ENCODE results near the gene PNPLA6. TPM values are rescaled to one million over a fixed set of nuclear protein-coding genes. Genes with fewer than 3 reads are reported as not detected.

The PNPLA6 gene
- total RNA-seq, 1 donor from 2014 or later, result 129 TPM

- no peak for DNase-seq (ENCODE audit: low spot score)
- no peak for TF ChIP-seq CTCF (IDR thresholded peaks at IDR 0.05; ENCODE audit: unreplicated experiment)
- H3K27ac Mint-ChIP-seq (ENCODE audit: unreplicated experiment), result peak overlapping the region; percentile 72
Measured at GRCh38 chr19:7521551-7522071, 13.9 kb upstream of the PNPLA6 start.

GRCh38 chr19:7522072-7522922, 13.2 kb upstream of the PNPLA6 start, which contains the start of gene MCOLN1:
TSS of gene MCOLN1 (plus strand) at chr19:7522624. CDS start at chr19:7522751, 127 bp downstream.
- Mint-ChIP-seq H3K27me3 (ENCODE audit: unreplicated experiment) (peaks cover 20% of the 10 kb centered on the region), H3K4me1 (ENCODE audit: unreplicated experiment) (peaks cover 5% of the 10 kb centered on the region), H3K27ac (ENCODE audit: unreplicated experiment) (no peak within 1 kb of the TSS), H3K9me3 (ENCODE audit: unreplicated experiment) (no peaks in the 10 kb centered on the region), H3K4me3 (ENCODE audit: unreplicated experiment) (peak within 1 kb of the TSS; percentile 89), H3K36me3 (ENCODE audit: low read depth, unreplicated experiment) (peaks cover 16% of the 10 kb centered on the region)
- DNase-seq (ENCODE audit: low spot score), result peak; percentile 100
- TF ChIP-seq CTCF (IDR thresholded peaks at IDR 0.05; ENCODE audit: unreplicated experiment), result no peak

More at GRCh38 chr19:7521551-7522071, 13.9 kb upstream of the PNPLA6 start:
- Mint-ChIP-seq H3K36me3 (ENCODE audit: low read depth, unreplicated experiment) (peaks cover 16% of the 10 kb centered on the region), H3K4me1 (ENCODE audit: unreplicated experiment) (peaks cover 11% of the 10 kb centered on the region), H3K9me3 (ENCODE audit: unreplicated experiment) (no peaks in the 10 kb centered on the region), H3K4me3 (ENCODE audit: unreplicated experiment) (peak overlapping the region; percentile 89), H3K27me3 (ENCODE audit: unreplicated experiment) (peaks cover 20% of the 10 kb centered on the region)

- peaks cover 14% of the 10 kb centered on the region for H3K36me3 Mint-ChIP-seq (ENCODE audit: low read depth, unreplicated experiment)
- no peaks in the 10 kb centered on the region for H3K9me3 Mint-ChIP-seq (ENCODE audit: unreplicated experiment)
- peaks cover 5% of the 10 kb centered on the region for H3K4me1 Mint-ChIP-seq (ENCODE audit: unreplicated experiment)
- H3K27ac Mint-ChIP-seq (ENCODE audit: unreplicated experiment), result no peak overlapping the region
- H3K4me3 Mint-ChIP-seq (ENCODE audit: unreplicated experiment), result peak overlapping the region; percentile 69
- H3K27me3 Mint-ChIP-seq (ENCODE audit: unreplicated experiment), result peaks cover 18% of the 10 kb centered on the region
- no peak for DNase-seq (ENCODE audit: low spot score)
- TF ChIP-seq CTCF (IDR thresholded peaks at IDR 0.05; ENCODE audit: unreplicated experiment), result no peak
Measured at GRCh38 chr19:7522923-7523667, 12.4 kb upstream of the PNPLA6 start.

GRCh38 chr19:7524523-7524922, 11.0 kb upstream of the PNPLA6 start:
- no peak for TF ChIP-seq CTCF (IDR thresholded peaks at IDR 0.05; ENCODE audit: unreplicated experiment)
- Mint-ChIP-seq H3K9me3 (ENCODE audit: unreplicated experiment) (no peaks in the 10 kb centered on the region), H3K4me3 (ENCODE audit: unreplicated experiment) (no peak overlapping the region), H3K36me3 (ENCODE audit: low read depth, unreplicated experiment) (peaks cover 6% of the 10 kb centered on the region), H3K27ac (ENCODE audit: unreplicated experiment) (no peak overlapping the region), H3K27me3 (ENCODE audit: unreplicated experiment) (peaks cover 20% of the 10 kb centered on the region), H3K4me1 (ENCODE audit: unreplicated experiment) (peaks cover 5% of the 10 kb centered on the region)
- DNase-seq (ENCODE audit: low spot score), result no peak

All from endothelial cell (in vitro differentiated cells).